Glutamatergic neuron (in vitro differentiated cells): ENCODE results near the gene CSRP3. TPM values are rescaled to one million over a fixed set of nuclear protein-coding genes. Genes with fewer than 3 reads are reported as not detected.

Experiments
- DNase-seq: peaks from one replicate; pipeline ENCODE4 v3.0.0; 2022
- H3K27ac Mint-ChIP-seq: one replicate; pipeline ENCODE4 v1.8.0; 2020; ENCODE audit warnings: mild to moderate bottlenecking, mixed read lengths, inconsistent platforms; ENCODE audit not compliant: unreplicated experiment
- H3K27me3 Mint-ChIP-seq: one replicate; pipeline ENCODE4 v1.8.0; 2020; ENCODE audit warnings: mild to moderate bottlenecking, moderate library complexity, mixed read lengths, inconsistent platforms; ENCODE audit not compliant: unreplicated experiment
- H3K36me3 Mint-ChIP-seq: one replicate; pipeline ENCODE4 v1.8.0; 2020; ENCODE audit warnings: mild to moderate bottlenecking, mixed read lengths, inconsistent platforms; ENCODE audit not compliant: unreplicated experiment
- H3K4me1 Mint-ChIP-seq: one replicate; pipeline ENCODE4 v1.8.0; 2020; ENCODE audit warnings: mild to moderate bottlenecking, low read depth, mixed read lengths, inconsistent platforms; ENCODE audit not compliant: unreplicated experiment
- H3K4me3 Mint-ChIP-seq: one replicate; pipeline ENCODE4 v1.8.0; 2020; ENCODE audit warnings: mild to moderate bottlenecking, mixed read lengths, inconsistent platforms; ENCODE audit not compliant: unreplicated experiment
- H3K9me3 Mint-ChIP-seq: one replicate; pipeline ENCODE4 v1.8.0; 2020; ENCODE audit warnings: mild to moderate bottlenecking, moderate library complexity, mixed read lengths, inconsistent platforms; ENCODE audit not compliant: unreplicated experiment
- total RNA-seq: library from RNA; stranded (reverse); fragmentation: NEBNext Ultra II Directional; extraction: Animal tissue kit (Norgen Biotek cat#: 25700); gene quantifications from one replicate; pipeline ENCODE4 v1.2.1, GENCODE V29; 2021; ENCODE audit not compliant: unreplicated experiment
- TF ChIP-seq, protein P1 (sequence below): fragments of 200-600 bp; sonication (generic); IDR thresholded peaks from one replicate; pipeline ENCODE4 v1.5.0; 2021; ENCODE audit not compliant: partially characterized antibody, unreplicated experiment

The CSRP3 gene
- total RNA-seq, 1 donor from 2014 or later: not detected

DNA sequence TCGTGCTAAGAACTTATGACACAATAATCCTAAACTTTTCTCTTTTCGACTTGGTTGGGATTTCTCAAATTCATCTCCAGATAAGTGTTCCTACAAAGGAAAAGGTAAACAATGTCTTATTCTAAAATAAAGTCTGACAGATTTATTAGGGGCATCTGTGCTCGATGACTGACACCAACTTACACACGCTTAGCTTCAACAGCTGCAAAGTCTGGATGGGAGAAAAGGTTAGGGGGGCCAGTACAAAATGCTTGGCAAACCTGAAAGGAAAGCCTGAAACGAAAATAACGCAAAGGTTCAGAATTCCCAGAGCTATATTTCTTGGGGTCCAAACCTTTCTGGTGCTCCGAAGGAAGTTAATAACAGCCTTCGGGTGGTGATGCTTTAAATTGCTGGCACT lies 35.6 kb upstream of the CSRP3 start:
- Mint-ChIP-seq H3K36me3 (no peaks in the 10 kb centered on the region), H3K9me3 (no peaks in the 10 kb centered on the region)
- TF ChIP-seq, protein P1, sequence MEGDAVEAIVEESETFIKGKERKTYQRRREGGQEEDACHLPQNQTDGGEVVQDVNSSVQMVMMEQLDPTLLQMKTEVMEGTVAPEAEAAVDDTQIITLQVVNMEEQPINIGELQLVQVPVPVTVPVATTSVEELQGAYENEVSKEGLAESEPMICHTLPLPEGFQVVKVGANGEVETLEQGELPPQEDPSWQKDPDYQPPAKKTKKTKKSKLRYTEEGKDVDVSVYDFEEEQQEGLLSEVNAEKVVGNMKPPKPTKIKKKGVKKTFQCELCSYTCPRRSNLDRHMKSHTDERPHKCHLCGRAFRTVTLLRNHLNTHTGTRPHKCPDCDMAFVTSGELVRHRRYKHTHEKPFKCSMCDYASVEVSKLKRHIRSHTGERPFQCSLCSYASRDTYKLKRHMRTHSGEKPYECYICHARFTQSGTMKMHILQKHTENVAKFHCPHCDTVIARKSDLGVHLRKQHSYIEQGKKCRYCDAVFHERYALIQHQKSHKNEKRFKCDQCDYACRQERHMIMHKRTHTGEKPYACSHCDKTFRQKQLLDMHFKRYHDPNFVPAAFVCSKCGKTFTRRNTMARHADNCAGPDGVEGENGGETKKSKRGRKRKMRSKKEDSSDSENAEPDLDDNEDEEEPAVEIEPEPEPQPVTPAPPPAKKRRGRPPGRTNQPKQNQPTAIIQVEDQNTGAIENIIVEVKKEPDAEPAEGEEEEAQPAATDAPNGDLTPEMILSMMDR: no peak

DNA sequence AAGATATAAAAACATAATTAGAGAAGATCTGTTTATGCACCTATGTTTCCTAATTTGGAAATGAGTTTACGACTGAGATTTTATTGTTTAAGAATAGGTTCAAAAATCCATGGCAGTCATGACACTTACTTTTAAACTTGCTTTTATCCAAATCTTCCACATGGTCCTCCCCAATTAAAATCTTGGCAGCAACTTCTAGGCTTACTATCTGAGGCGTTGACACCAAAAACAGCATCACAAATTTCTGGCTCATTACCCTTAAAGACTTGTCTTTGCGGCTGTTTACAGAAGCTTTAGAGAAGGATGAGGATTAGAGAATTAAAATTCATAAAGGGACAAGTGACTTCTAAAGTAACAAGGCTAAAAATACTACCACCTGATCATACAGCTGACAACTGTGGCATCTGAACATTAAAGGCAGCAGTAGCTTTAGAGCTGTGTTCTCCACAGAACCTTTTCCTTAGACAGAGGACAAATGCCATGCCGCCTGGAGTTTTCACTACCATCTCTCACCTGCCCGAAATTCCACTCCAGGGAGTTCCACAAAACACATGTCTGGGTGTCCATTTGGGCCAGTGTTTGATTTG lies 32.5 kb upstream of the CSRP3 start:
- Mint-ChIP-seq H3K27me3 (no peaks in the 10 kb centered on the region), H3K27ac (no peak overlapping the region), H3K9me3 (no peaks in the 10 kb centered on the region), H3K4me1 (no peaks in the 10 kb centered on the region), H3K4me3 (no peak overlapping the region), H3K36me3 (no peaks in the 10 kb centered on the region)
- DNase-seq: no peak
- TF ChIP-seq, protein P1: no peak

More for the DNA sequence above, 35.6 kb upstream of the CSRP3 start:
- no peak overlapping the region for H3K27ac Mint-ChIP-seq
- peaks cover 6% of the 10 kb centered on the region for H3K27me3 Mint-ChIP-seq
- H3K4me1 Mint-ChIP-seq: peaks cover 4% of the 10 kb centered on the region
- no peak overlapping the region for H3K4me3 Mint-ChIP-seq
- DNase-seq: no peak

DNA sequence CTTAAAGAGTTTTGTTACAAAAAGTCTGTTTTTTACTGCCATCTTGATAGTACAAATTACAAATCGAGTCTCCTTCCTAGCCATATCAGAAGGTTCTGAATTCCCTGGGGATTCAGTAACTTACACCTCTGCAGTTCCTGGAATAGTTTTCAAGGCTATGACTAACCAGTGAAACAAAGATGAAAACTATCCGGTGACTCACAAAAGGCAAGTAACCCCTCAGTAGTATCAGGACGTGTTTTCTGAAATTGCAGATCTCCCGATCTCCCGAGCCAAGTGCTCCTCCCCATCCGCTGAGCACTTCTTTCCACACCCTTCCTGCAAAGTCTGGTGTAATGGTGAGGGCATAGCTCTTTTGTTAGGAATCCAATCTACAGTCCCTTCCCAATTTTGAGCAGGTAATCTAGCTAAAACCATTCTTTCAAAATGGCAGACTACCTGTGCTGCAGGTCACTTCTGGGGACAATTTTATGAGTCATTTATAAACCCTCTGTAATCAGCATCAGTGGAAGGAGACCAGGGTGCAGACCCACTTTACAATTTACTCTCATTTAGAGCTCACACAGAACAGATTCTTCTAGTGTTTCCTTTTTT lies 31.2 kb upstream of the CSRP3 start:
- H3K9me3 Mint-ChIP-seq: no peaks in the 10 kb centered on the region
- no peak overlapping the region for H3K4me3 Mint-ChIP-seq
- no peaks in the 10 kb centered on the region for H3K27me3 Mint-ChIP-seq
- H3K36me3 Mint-ChIP-seq: no peaks in the 10 kb centered on the region
- no peaks in the 10 kb centered on the region for H3K4me1 Mint-ChIP-seq
- DNase-seq: no peak
- TF ChIP-seq, protein P1: no peak
- H3K27ac Mint-ChIP-seq: no peak overlapping the region

DNA sequence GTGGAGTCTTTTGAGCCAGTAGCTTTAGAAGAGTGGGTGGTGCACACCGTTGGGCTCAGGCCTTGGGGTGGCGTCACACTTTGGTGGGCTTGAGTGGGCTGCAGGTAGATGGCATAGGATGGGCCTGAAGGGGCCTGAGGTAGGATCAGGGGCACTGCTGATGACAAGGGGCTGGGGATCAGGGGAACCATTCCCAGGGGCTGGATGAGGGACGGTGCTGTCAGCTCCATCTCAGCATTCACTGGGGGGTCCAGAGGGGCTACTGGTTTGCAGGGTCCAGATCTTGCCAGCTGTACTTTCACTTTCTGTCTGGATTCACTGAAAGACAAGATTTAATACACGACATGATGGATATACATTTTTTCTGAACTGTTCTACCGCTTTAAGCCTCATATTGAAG lies 27.9 kb upstream of the CSRP3 start:
- TF ChIP-seq, protein P1: no peak
- DNase-seq: no peak
- Mint-ChIP-seq H3K4me1 (no peaks in the 10 kb centered on the region), H3K27me3 (no peaks in the 10 kb centered on the region), H3K4me3 (no peak overlapping the region), H3K36me3 (no peaks in the 10 kb centered on the region), H3K9me3 (no peaks in the 10 kb centered on the region), H3K27ac (no peak overlapping the region)

DNA sequence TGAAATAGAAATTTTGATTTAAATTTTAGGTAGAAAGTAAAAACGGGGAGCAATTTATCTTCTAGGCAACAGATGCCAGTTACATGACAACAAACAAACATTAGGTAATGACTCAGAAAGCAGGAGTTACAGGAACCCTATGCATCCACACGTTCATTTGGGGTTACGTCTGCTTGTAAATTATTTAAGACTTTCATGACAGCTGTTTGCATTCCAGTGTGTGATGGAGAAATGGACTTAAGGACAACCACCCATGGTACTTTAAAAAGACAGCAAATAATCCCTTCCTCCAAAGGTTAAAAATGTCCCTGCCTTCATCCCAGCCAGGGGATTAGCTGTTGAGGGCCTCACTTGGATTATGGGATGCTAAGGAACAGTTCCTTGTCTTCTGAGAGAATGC lies 27.2 kb upstream of the CSRP3 start:
- TF ChIP-seq, protein P1: no peak
- Mint-ChIP-seq H3K36me3 (no peaks in the 10 kb centered on the region), H3K27me3 (no peaks in the 10 kb centered on the region), H3K9me3 (no peaks in the 10 kb centered on the region), H3K4me1 (no peaks in the 10 kb centered on the region), H3K27ac (no peak overlapping the region), H3K4me3 (no peak overlapping the region)
- DNase-seq: no peak
